Measurements from ENCODE around the gene MCOLN2.
"Not testable (repeated sequence)": the region's sequence is repeated elsewhere in the genome, so short reads cannot be mapped to it uniquely, and the experiment has no call there.

The MCOLN2 gene

DNA sequence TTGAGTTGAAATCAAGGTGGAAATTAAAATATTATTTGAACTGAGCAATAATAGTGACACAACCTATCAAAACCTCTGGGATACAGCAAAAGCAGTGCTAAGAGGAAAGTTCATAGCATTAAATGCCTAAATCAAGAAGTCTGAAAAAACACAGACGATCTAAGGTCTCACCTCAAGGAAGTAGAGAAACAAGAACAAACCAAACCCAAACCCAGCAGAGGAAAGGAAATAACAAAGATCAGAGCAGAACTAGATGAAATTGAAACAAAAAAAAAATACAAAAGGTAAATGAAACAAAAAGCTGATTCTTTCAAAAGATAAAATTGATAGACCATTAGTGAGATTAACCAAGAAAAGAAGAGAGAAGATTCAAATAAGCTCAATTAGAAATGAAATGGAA is 8.7 kb upstream of the MCOLN2 start:
- not testable (repeated sequence) for H4K5ac ChIP-seq (ENCODE audit: low read length); H3K4me1 ChIP-seq (ENCODE audit: control insufficient read depth, low read depth, low read length); H2BK15ac ChIP-seq (replicated peaks; ENCODE audit: low read depth); H3K27ac ChIP-seq (ENCODE audit: low read depth, low read length); H3K23ac ChIP-seq (ENCODE audit: low read length); H2AK5ac ChIP-seq (ENCODE audit: low read length); H3K36me3 ChIP-seq (ENCODE audit: control insufficient read depth, insufficient read depth, low read length); H2BK5ac ChIP-seq (ENCODE audit: low read length); H3K18ac ChIP-seq (ENCODE audit: low read length); H4K8ac ChIP-seq (ENCODE audit: low read depth, low read length); H3K4me2 ChIP-seq (ENCODE audit: low read length); H3K79me1 ChIP-seq (ENCODE audit: low read length); H3K27me3 ChIP-seq (ENCODE audit: insufficient read depth, low read length, poor library complexity); H2BK120ac ChIP-seq (ENCODE audit: low read depth, low read length); H3K4ac ChIP-seq (ENCODE audit: low read depth, low read length); DNase-seq; H3K79me2 ChIP-seq (ENCODE audit: control insufficient read depth, insufficient read depth, low read length); H3K9ac ChIP-seq (ENCODE audit: low read length); H3K56ac ChIP-seq (ENCODE audit: low read length); H3K4me3 ChIP-seq (ENCODE audit: low read length)
- WGBS (ENCODE audit: extremely low coverage, insufficient coverage, low lambda C conversion rate), result no CpG with 5 or more reads among the region's 1 CpG

DNA sequence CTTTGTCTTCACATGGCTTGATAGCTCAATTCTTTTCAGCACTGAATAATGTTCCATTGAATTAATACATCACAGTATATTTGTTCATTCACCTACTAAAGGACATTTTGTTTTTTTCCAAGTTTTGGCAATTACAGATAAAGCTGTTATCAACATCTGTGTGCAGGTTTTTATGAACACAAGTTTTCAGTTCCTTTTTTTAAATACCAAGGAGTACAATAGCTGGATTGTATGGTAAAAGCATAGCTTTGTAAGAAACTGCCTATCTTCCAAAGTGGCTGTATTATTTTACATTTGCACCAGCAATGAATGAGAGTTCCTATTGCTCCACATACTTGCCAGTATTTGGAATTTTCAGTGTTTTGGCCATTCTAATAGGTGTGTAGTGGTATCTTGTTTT is 4.8 kb upstream of the MCOLN2 start:
- Histone ChIP-seq H2AK5ac (ENCODE audit: low read length) (no peak overlapping the region), H4K8ac (ENCODE audit: low read depth, low read length) (no peak overlapping the region), H3K4me3 (ENCODE audit: low read length) (no peak overlapping the region), H2BK120ac (ENCODE audit: low read depth, low read length) (no peak overlapping the region), H4K5ac (ENCODE audit: low read length) (no peak overlapping the region), H3K79me2 (ENCODE audit: control insufficient read depth, insufficient read depth, low read length) (no peaks in the 10 kb centered on the region), H3K27me3 (ENCODE audit: insufficient read depth, low read length, poor library complexity) (peaks cover 20% of the 10 kb centered on the region), H3K4ac (ENCODE audit: low read depth, low read length) (no peak overlapping the region), H3K23ac (ENCODE audit: low read length) (no peak overlapping the region), H3K79me1 (ENCODE audit: low read length) (no peaks in the 10 kb centered on the region), H3K18ac (ENCODE audit: low read length) (no peak overlapping the region), H3K27ac (ENCODE audit: low read depth, low read length) (no peak overlapping the region), H3K4me1 (ENCODE audit: control insufficient read depth, low read depth, low read length) (no peaks in the 10 kb centered on the region), H3K36me3 (ENCODE audit: control insufficient read depth, insufficient read depth, low read length) (no peaks in the 10 kb centered on the region), H3K9ac (ENCODE audit: low read length) (no peak overlapping the region), H2BK15ac (replicated peaks; ENCODE audit: low read depth) (no peak overlapping the region), H3K4me2 (ENCODE audit: low read length) (no peak overlapping the region), H3K56ac (ENCODE audit: low read length) (no peak overlapping the region), H2BK5ac (ENCODE audit: low read length) (no peak overlapping the region)
- DNase-seq, result no peak

DNA sequence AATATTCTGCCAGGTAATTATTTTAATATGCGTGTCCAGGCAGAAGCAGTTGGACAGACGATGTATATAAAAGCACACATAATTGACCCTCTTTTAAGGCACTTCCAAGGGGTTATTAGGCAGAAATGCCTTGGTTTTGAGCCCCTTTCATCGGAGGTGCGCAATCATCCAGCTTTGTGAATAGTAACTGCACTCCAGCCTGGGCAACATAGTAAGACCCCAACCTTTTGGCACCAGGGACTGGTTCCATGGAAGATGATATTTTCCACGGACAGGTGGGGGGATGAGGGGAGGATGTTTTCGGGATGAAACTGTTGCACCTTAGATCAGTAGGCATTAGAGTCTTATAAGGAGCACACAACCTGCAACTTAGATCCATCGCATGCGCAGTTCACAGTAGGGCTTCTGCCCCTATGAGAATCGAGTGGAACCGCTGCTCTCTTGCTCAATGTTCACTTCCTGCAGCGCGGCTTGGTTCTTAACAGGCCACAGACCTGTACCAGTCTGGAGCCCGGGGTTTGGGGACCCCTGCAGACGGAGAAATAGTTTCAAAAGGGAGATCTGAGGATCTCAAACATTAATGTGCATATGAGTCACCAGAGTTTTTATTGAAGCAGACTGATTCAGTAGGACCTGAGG is 1.8 kb upstream of the MCOLN2 start:
- Histone ChIP-seq H3K18ac (ENCODE audit: low read length) (no peak overlapping the region), H3K4me1 (ENCODE audit: control insufficient read depth, low read depth, low read length) (no peaks in the 10 kb centered on the region), H3K23ac (ENCODE audit: low read length) (no peak overlapping the region), H2AK5ac (ENCODE audit: low read length) (no peak overlapping the region), H3K4me3 (ENCODE audit: low read length) (no peak overlapping the region), H3K36me3 (ENCODE audit: control insufficient read depth, insufficient read depth, low read length) (no peaks in the 10 kb centered on the region), H3K27me3 (ENCODE audit: insufficient read depth, low read length, poor library complexity) (peaks cover 28% of the 10 kb centered on the region), H4K5ac (ENCODE audit: low read length) (no peak overlapping the region), H3K4me2 (ENCODE audit: low read length) (no peak overlapping the region), H3K79me1 (ENCODE audit: low read length) (no peaks in the 10 kb centered on the region), H2BK15ac (replicated peaks; ENCODE audit: low read depth) (no peak overlapping the region), H3K79me2 (ENCODE audit: control insufficient read depth, insufficient read depth, low read length) (no peaks in the 10 kb centered on the region), H3K9ac (ENCODE audit: low read length) (no peak overlapping the region), H3K56ac (ENCODE audit: low read length) (no peak overlapping the region), H2BK5ac (ENCODE audit: low read length) (no peak overlapping the region), H4K8ac (ENCODE audit: low read depth, low read length) (no peak overlapping the region), H3K27ac (ENCODE audit: low read depth, low read length) (no peak overlapping the region), H3K4ac (ENCODE audit: low read depth, low read length) (no peak overlapping the region), H2BK120ac (ENCODE audit: low read depth, low read length) (no peak overlapping the region)
- no CpG with 5 or more reads among the region's 14 CpGs for WGBS (ENCODE audit: extremely low coverage, insufficient coverage, low lambda C conversion rate)
- peak; percentile 7 for DNase-seq

DNA sequence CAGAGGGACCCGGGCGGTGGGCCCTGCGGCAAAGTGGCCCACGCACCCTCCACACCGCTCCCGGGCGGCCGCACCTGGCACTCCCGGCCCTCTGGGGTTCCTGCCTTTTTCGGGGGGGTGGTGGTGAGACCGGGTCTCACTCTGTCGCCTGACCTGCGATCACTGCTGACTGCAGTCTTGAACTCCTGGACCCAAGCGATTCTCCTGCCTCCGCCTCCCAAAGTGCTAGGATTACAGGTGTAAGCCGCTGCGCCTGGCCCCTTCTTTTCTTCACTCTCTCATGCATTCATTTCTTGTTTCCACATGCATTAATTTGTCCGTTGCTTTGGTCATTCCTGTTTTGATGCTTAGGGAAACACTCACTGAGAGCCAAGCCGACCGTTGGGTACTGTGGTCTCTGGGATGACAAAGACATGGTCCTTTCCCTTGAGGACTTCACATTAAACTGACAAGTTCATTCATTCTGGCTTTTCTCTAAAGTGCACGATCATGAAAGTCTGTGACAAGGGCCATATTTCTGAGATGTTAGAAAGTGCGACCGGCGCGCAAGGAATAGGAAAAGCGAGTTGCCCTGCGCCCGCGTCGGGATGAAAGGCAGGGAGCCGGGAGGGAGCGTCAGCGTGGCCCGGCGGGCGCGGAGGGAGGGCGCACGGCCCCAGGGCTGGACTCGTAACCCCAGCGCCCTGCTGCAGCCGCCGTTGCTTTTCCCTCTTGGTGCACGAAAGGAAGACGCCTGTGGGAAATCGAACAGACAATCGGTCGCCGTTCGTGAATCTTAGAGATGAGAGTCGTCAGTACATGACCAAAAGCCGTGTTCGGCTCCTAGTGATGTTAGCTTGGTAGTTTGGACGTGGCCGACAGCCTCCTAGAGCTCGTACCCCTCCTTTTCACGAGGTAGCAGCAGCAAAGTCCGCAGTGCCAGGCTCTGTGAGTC is 1.0 kb upstream of the MCOLN2 start:
- no peak overlapping the region for H3K23ac ChIP-seq (ENCODE audit: low read length)
- peak; percentile 16 for DNase-seq
- no peak overlapping the region for H3K9ac ChIP-seq (ENCODE audit: low read length)
- H2BK15ac ChIP-seq (replicated peaks; ENCODE audit: low read depth), result no peak overlapping the region
- no peak overlapping the region for H4K5ac ChIP-seq (ENCODE audit: low read length)
- H3K27me3 ChIP-seq (ENCODE audit: insufficient read depth, low read length, poor library complexity), result peaks cover 28% of the 10 kb centered on the region
- no peak overlapping the region for H3K18ac ChIP-seq (ENCODE audit: low read length)
- H3K56ac ChIP-seq (ENCODE audit: low read length), result peak overlapping the region; percentile 51
- peak overlapping the region; percentile 37 for H3K4me2 ChIP-seq (ENCODE audit: low read length)
- H3K79me2 ChIP-seq (ENCODE audit: control insufficient read depth, insufficient read depth, low read length), result no peaks in the 10 kb centered on the region
- no peaks in the 10 kb centered on the region for H3K36me3 ChIP-seq (ENCODE audit: control insufficient read depth, insufficient read depth, low read length)
- no peak overlapping the region for H3K4me3 ChIP-seq (ENCODE audit: low read length)
- H3K4ac ChIP-seq (ENCODE audit: low read depth, low read length), result no peak overlapping the region
- no peaks in the 10 kb centered on the region for H3K79me1 ChIP-seq (ENCODE audit: low read length)
- H3K4me1 ChIP-seq (ENCODE audit: control insufficient read depth, low read depth, low read length), result no peaks in the 10 kb centered on the region
- WGBS (ENCODE audit: extremely low coverage, insufficient coverage, low lambda C conversion rate), result no CpG with 5 or more reads among the region's 58 CpGs
- H2BK5ac ChIP-seq (ENCODE audit: low read length), result no peak overlapping the region
- no peak overlapping the region for H3K27ac ChIP-seq (ENCODE audit: low read depth, low read length)
- H2BK120ac ChIP-seq (ENCODE audit: low read depth, low read length), result no peak overlapping the region
- H2AK5ac ChIP-seq (ENCODE audit: low read length), result no peak overlapping the region
- no peak overlapping the region for H4K8ac ChIP-seq (ENCODE audit: low read depth, low read length)

DNA sequence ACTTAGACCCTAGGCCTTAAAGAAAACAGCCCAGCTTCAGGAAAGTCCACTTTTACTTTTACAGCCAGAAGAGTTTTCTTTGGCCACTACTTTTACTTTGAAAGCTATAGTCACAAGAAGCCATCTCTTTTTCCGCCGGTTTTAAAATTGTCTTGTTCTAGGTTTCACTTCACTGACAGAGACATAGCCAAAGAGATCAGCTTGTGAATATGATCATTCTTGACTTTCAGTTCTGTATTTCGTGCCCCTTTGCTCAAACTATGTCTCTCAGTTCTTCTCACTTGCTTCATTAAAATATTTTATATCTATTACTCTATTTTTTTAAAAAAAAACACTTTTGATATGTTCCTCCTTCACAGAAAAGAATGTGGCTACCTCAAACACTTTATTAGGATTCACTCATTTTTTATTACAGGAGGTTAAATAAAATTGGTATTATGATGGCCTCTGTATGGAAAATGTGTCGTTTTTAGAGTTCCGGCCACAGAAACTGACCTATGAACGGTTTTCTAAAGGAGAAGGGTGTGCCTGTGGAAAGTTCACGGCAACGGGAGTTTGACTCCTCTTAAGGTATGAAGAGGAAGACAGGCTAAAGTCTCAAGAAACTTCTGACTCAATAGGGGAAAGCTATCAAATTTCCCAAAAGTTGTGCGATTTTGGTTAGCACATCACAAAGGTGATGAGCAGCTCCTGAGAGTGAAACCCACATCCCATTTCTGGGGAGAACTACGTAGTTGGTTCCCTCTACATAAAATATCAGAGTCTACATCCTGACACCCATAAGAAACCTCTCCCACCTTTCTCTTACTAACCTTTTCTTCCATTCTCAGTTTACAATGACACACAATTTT is 1.2 kb downstream of the MCOLN2 start:
- Histone ChIP-seq H2BK15ac (replicated peaks; ENCODE audit: low read depth) (no peak overlapping the region), H3K27me3 (ENCODE audit: insufficient read depth, low read length, poor library complexity) (peaks cover 28% of the 10 kb centered on the region), H3K36me3 (ENCODE audit: control insufficient read depth, insufficient read depth, low read length) (no peaks in the 10 kb centered on the region)

More for the DNA sequence above, 1.2 kb downstream of the MCOLN2 start:
- no peak overlapping the region for H3K56ac ChIP-seq (ENCODE audit: low read length)
- no peaks in the 10 kb centered on the region for H3K4me1 ChIP-seq (ENCODE audit: control insufficient read depth, low read depth, low read length)
- H2BK5ac ChIP-seq (ENCODE audit: low read length), result no peak overlapping the region
- H4K5ac ChIP-seq (ENCODE audit: low read length), result no peak overlapping the region
- H3K9ac ChIP-seq (ENCODE audit: low read length), result no peak overlapping the region
- H3K79me1 ChIP-seq (ENCODE audit: low read length), result no peaks in the 10 kb centered on the region
- no peak overlapping the region for H2BK120ac ChIP-seq (ENCODE audit: low read depth, low read length)
- H2AK5ac ChIP-seq (ENCODE audit: low read length), result no peak overlapping the region
- no peak overlapping the region for H3K4me3 ChIP-seq (ENCODE audit: low read length)
- no peak overlapping the region for H3K23ac ChIP-seq (ENCODE audit: low read length)
- no peak overlapping the region for H4K8ac ChIP-seq (ENCODE audit: low read depth, low read length)
- WGBS (ENCODE audit: extremely low coverage, insufficient coverage, low lambda C conversion rate), result no CpG with 5 or more reads among the region's 10 CpGs
- no peaks in the 10 kb centered on the region for H3K79me2 ChIP-seq (ENCODE audit: control insufficient read depth, insufficient read depth, low read length)
- no peak overlapping the region for H3K4ac ChIP-seq (ENCODE audit: low read depth, low read length)
- DNase-seq, result no peak
- no peak overlapping the region for H3K18ac ChIP-seq (ENCODE audit: low read length)
- H3K27ac ChIP-seq (ENCODE audit: low read depth, low read length), result no peak overlapping the region
- no peak overlapping the region for H3K4me2 ChIP-seq (ENCODE audit: low read length)

All from mesendoderm (in vitro differentiated cells).